Islet precursor cell (in vitro differentiated cells): ENCODE data around the gene CD14.
A peak's percentile ranks its signal among the peaks of the same experiment; 100 is the strongest.
"Not testable (repeated sequence)": the region's sequence is repeated elsewhere in the genome, so short reads cannot be mapped to it uniquely, and the experiment has no call there.

Experiments used
- DNase-seq: peaks from one replicate; pipeline ENCODE4 v3.0.0-alpha.2; 2018

Gene CD14

GRCh38 chr5:140633021-140633471 is at the start of gene CD14:
TSS of gene CD14 (minus strand) at chr5:140633175. CDS start at chr5:140633071, 104 bp downstream.
- DNase-seq: no peak

- DNase-seq: no peak
Observed at GRCh38 chr5:140678993-140679392, 46.0 kb upstream of the CD14 start.

- no peak for DNase-seq
Observed at GRCh38 chr5:140677947-140678346, 45.0 kb upstream of the CD14 start.

GRCh38 chr5:140674629-140675028 is 41.7 kb upstream of the CD14 start:
- DNase-seq: no peak

- no peak for DNase-seq
Observed at GRCh38 chr5:140674211-140674610, 41.2 kb upstream of the CD14 start.

GRCh38 chr5:140673187-140673976 is 40.4 kb upstream of the CD14 start, which contains the start of gene DND1:
TSS of gene DND1 (minus strand) at chr5:140673576. CDS start at chr5:140673542, 34 bp downstream.
- DNase-seq: no peak

GRCh38 chr5:140672455-140673186 is 39.6 kb upstream of the CD14 start:
- DNase-seq: peak; percentile 80

GRCh38 chr5:140671472-140672125 is 38.6 kb upstream of the CD14 start:
- DNase-seq: no peak

GRCh38 chr5:140671035-140671434 is 38.1 kb upstream of the CD14 start:
- DNase-seq: not testable (repeated sequence)

GRCh38 chr5:140664359-140665119 is 31.6 kb upstream of the CD14 start, which contains the start of gene WDR55:
TSS of gene WDR55 (plus strand) at chr5:140664904. CDS start at chr5:140664913, 9 bp downstream.
- peak; percentile 99 for DNase-seq

- no peak for DNase-seq
Observed at GRCh38 chr5:140664030-140664358, 31.0 kb upstream of the CD14 start.

GRCh38 chr5:140660371-140660770 is 27.4 kb upstream of the CD14 start:
- DNase-seq: not testable (repeated sequence)

GRCh38 chr5:140658870-140659269 is 25.9 kb upstream of the CD14 start:
- no peak for DNase-seq

- no peak for DNase-seq
Observed at GRCh38 chr5:140647042-140647419, 14.1 kb upstream of the CD14 start.

- DNase-seq: peak; percentile 19
Observed at GRCh38 chr5:140642718-140643117, 9.7 kb upstream of the CD14 start.

- DNase-seq: peak; percentile 38
Observed at GRCh38 chr5:140641716-140642115, 8.7 kb upstream of the CD14 start.

GRCh38 chr5:140639148-140639981 is 6.4 kb upstream of the CD14 start, which contains the start of gene TMCO6:
TSS of gene TMCO6 (plus strand) at chr5:140639451. CDS start at chr5:140639528, 77 bp downstream.
- DNase-seq: peak; percentile 98

- DNase-seq: not testable (repeated sequence)
Observed at GRCh38 chr5:140638898-140639147, 5.8 kb upstream of the CD14 start.

GRCh38 chr5:140637371-140638100 is 4.6 kb upstream of the CD14 start:
- DNase-seq: no peak

GRCh38 chr5:140635291-140636257 is 2.6 kb upstream of the CD14 start:
- DNase-seq: no peak
